ENCODE data around the gene NAV1.

GRCh38 chr1:201493757-201494617 is 44.9 kb upstream of the NAV1 start:
- TF ChIP-seq FOXP1 (CRISPR knock-in tag; IDR thresholded peaks at IDR 0.05; ENCODE audit: borderline replicate concordance), result no peak
- no peak for TF ChIP-seq NR3C1 (CRISPR knock-in tag; conservative IDR thresholded peaks at IDR 0.05; ENCODE audit: low read depth)
- no peak for TF ChIP-seq ATF3 (CRISPR knock-in tag; conservative IDR thresholded peaks at IDR 0.05)
- TF ChIP-seq PRRX2 (CRISPR knock-in tag; IDR thresholded peaks at IDR 0.05), result no peak
- no peak for TF ChIP-seq CTCF (IDR thresholded peaks at IDR 0.05)
- TF ChIP-seq MXD4 (CRISPR knock-in tag; IDR thresholded peaks at IDR 0.05; ENCODE audit: borderline replicate concordance), result no peak
- TF ChIP-seq AFF4 (CRISPR knock-in tag; IDR thresholded peaks at IDR 0.05; ENCODE audit: borderline replicate concordance), result no peak
- TF ChIP-seq MAX (CRISPR knock-in tag; IDR thresholded peaks at IDR 0.05), result no peak
- TF ChIP-seq TEAD4 (CRISPR knock-in tag; IDR thresholded peaks at IDR 0.05), result no peak
- TF ChIP-seq ZNF317 (CRISPR knock-in tag; IDR thresholded peaks at IDR 0.05; ENCODE audit: borderline replicate concordance, low read depth), result no peak
- TF ChIP-seq JUN (CRISPR knock-in tag; IDR thresholded peaks at IDR 0.05), result no peak
